Peyer's patch (tissue), 4 donors: Measurements from ENCODE around the gene ELF1.

Experiments used
- POLR2A ChIP-seq, 2 donors: fragments of 450-650 bp; IDR thresholded peaks; one replicate each; pipeline ENCODE4 v1.5.1; 2017; ENCODE audit warnings: antibody characterized with exemption in 2 of 2, mild to moderate bottlenecking in 2 of 2, moderate library complexity in 2 of 2
- TF ChIP-seq, protein P1 (sequence below), 6 experiments: fragments of 450-650 bp in 4 of 6; fragments of 200-600 bp in 2 of 6; sonication (generic) in 1 of 6; IDR thresholded peaks; one replicate each; pipeline ENCODE4 v1.5.1; 2017 to 2019; ENCODE audit warnings: antibody characterized with exemption in 6 of 6, mild to moderate bottlenecking in 3 of 6, moderate library complexity in 1 of 6

DNA sequence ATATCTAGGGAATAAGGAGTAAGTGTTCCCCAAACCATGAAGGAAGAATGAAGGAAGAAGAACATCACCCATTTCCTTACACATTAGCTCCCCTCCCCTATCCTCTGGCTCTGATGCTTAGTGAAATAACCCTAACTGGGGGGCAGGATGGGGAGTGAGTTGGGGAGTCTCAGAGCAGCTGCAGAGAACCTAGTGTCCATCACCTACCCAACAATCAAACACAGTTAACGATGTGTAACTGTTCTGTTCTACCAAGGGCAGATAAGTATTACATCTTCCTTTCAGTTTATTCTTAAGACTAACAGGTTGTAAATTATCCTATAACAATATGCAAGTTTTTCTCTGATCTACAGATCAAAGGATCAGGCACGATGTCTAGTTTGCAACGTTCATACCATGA lies 12.8 kb downstream of the ELF1 start:
- TF ChIP-seq, protein P1, sequence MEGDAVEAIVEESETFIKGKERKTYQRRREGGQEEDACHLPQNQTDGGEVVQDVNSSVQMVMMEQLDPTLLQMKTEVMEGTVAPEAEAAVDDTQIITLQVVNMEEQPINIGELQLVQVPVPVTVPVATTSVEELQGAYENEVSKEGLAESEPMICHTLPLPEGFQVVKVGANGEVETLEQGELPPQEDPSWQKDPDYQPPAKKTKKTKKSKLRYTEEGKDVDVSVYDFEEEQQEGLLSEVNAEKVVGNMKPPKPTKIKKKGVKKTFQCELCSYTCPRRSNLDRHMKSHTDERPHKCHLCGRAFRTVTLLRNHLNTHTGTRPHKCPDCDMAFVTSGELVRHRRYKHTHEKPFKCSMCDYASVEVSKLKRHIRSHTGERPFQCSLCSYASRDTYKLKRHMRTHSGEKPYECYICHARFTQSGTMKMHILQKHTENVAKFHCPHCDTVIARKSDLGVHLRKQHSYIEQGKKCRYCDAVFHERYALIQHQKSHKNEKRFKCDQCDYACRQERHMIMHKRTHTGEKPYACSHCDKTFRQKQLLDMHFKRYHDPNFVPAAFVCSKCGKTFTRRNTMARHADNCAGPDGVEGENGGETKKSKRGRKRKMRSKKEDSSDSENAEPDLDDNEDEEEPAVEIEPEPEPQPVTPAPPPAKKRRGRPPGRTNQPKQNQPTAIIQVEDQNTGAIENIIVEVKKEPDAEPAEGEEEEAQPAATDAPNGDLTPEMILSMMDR (IDR thresholded peaks at IDR 0.05): no peak
- TF ChIP-seq POLR2A (IDR thresholded peaks at IDR 0.05): no peak
